K562 (cell line): Measurements from ENCODE around the gene TRAP1.

Experiments
- CBFB ChIP-seq: sonication (generic); formaldehyde crosslinking; IDR thresholded peaks from 2 replicates; pipeline ENCODE4 v1.4.0; 2020; ENCODE audit warnings: mild to moderate bottlenecking, missing genetic modification reagents
- CTCF ChIP-seq, 3 experiments: IDR thresholded peaks in 2 of 3; conservative IDR thresholded peaks in 1 of 3; 2 replicates each; pipeline ENCODE4 v1.5.1; 2011 to 2012; ENCODE audit warnings: low read length in 3 of 3, mild to moderate bottlenecking in 3 of 3, control low read depth in 2 of 3, improper control_type of control experiment in 1 of 3, inconsistent platforms in 1 of 3, low read depth in 1 of 3, mixed read lengths in 1 of 3, moderate library complexity in 1 of 3; ENCODE audit not compliant: insufficient read depth in 2 of 3
- MECOM ChIP-seq: fragments of 250-450 bp; sonication (Bioruptor Pico); IDR thresholded peaks from 2 replicates; pipeline ENCODE4 v1.8.0; 2022; ENCODE audit warnings: inconsistent platforms
- NR2C1 ChIP-seq, 2 experiments: fragments of 450-650 bp; IDR thresholded peaks; 2 replicates each; pipeline ENCODE4 v1.6.1; 2017; ENCODE audit warnings: mild to moderate bottlenecking in 2 of 2, antibody characterized with exemption in 1 of 2, inconsistent platforms in 1 of 2, missing compliant biosample characterization in 1 of 2, missing genetic modification characterization in 1 of 2
- SAFB2 ChIP-seq: fragments of 200-400 bp; formaldehyde crosslinking; IDR thresholded peaks from 2 replicates; pipeline ENCODE4 v1.6.1; 2018; ENCODE audit warnings: borderline replicate concordance, low read length, low read depth, moderate library complexity; ENCODE audit not compliant: severe bottlenecking
- ZNF398 ChIP-seq: fragments of 250-450 bp; sonication (Bioruptor Pico); IDR thresholded peaks from 2 replicates; pipeline ENCODE4 v1.8.0; 2021; ENCODE audit warnings: moderate library complexity, mild to moderate bottlenecking, inconsistent platforms
- TF ChIP-seq, protein P1 (sequence below): fragments of 450-650 bp; IDR thresholded peaks from 2 replicates; pipeline ENCODE4 v1.6.1; 2017; ENCODE audit warnings: antibody characterized with exemption

GRCh38 chr16:3734084-3734757, 16.9 kb upstream of the TRAP1 start:
- TF ChIP-seq CTCF (IDR thresholded peaks at IDR 0.05 in 2 of 3, conservative IDR thresholded peaks at IDR 0.05 in 1 of 3; ENCODE audit: insufficient read depth in 2 of 3, low read depth in 1 of 3, low read length in 3 of 3) (no peak), SAFB2 (no peak), ZNF398 (CRISPR knock-in tag) (no peak), MECOM (no peak), NR2C1 (IDR thresholded peaks at IDR 0.05) (no peak), NR2C1 (tag; IDR thresholded peaks at IDR 0.05) (no peak), CBFB (CRISPR knock-in tag) (no peak)
- TF ChIP-seq, protein P1, sequence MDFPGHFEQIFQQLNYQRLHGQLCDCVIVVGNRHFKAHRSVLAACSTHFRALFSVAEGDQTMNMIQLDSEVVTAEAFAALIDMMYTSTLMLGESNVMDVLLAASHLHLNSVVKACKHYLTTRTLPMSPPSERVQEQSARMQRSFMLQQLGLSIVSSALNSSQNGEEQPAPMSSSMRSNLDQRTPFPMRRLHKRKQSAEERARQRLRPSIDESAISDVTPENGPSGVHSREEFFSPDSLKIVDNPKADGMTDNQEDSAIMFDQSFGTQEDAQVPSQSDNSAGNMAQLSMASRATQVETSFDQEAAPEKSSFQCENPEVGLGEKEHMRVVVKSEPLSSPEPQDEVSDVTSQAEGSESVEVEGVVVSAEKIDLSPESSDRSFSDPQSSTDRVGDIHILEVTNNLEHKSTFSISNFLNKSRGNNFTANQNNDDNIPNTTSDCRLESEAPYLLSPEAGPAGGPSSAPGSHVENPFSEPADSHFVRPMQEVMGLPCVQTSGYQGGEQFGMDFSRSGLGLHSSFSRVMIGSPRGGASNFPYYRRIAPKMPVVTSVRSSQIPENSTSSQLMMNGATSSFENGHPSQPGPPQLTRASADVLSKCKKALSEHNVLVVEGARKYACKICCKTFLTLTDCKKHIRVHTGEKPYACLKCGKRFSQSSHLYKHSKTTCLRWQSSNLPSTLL = no peak
